Measurements from ENCODE around the gene ZBTB12. TPM values are rescaled to one million over a fixed set of nuclear protein-coding genes. Genes with fewer than 3 reads are reported as not detected.
"Not testable (repeated sequence)": the region's sequence is repeated elsewhere in the genome, so short reads cannot be mapped to it uniquely, and the experiment has no call there.

The ZBTB12 gene
- total RNA-seq, 1 experiment from 2014 or later: 9.3 TPM

GRCh38 chr6:31871046-31871659, 30.7 kb downstream of the ZBTB12 start:
- DNase-seq: no peak
- Histone ChIP-seq H3K36me3 (no peaks in the 10 kb centered on the region), H3K27me3 (no peaks in the 10 kb centered on the region), H3K9me3 (no peaks in the 10 kb centered on the region), H3K4me3 (no peak overlapping the region)

GRCh38 chr6:31870385-31870921, 31.4 kb downstream of the ZBTB12 start:
- no peak for DNase-seq
- Histone ChIP-seq H3K27me3 (no peaks in the 10 kb centered on the region), H3K9me3 (no peaks in the 10 kb centered on the region), H3K4me3 (no peak overlapping the region), H3K36me3 (no peaks in the 10 kb centered on the region)

- Histone ChIP-seq H3K27me3 (no peaks in the 10 kb centered on the region), H3K36me3 (no peaks in the 10 kb centered on the region), H3K4me3 (no peak overlapping the region), H3K9me3 (no peaks in the 10 kb centered on the region)
- no peak for DNase-seq
Observed at GRCh38 chr6:31869343-31869742, 32.5 kb downstream of the ZBTB12 start.

- DNase-seq, H3K9me3 ChIP-seq, H3K36me3 ChIP-seq, H3K27me3 ChIP-seq, H3K4me3 ChIP-seq: not testable (repeated sequence)
Observed at GRCh38 chr6:31868658-31868971, 33.3 kb downstream of the ZBTB12 start.

- H3K4me3 ChIP-seq: no peak overlapping the region
- H3K27me3 ChIP-seq: no peaks in the 10 kb centered on the region
- H3K36me3 ChIP-seq: no peaks in the 10 kb centered on the region
- no peaks in the 10 kb centered on the region for H3K9me3 ChIP-seq
- no peak for DNase-seq
Observed at GRCh38 chr6:31865205-31866118, 36.4 kb downstream of the ZBTB12 start.

DNA sequence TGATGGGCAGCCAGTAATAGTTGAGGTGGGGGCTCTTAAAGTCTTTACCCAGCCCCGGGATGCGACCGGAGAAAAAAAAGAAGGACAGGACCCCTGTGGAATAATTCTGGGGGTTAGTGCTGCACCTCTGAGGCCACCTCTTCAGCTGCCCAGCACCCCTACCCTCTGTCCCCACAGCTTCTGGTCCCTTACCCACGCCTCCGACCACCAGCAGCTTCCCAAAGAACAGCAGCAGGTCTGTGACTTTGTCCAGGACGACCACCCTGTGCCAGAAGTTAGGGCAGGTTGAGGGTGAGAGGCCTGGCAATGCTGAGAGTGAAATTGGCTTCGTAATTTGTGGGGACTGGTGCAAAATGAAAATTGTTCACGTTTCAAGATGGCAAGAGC, 37.1 kb downstream of the ZBTB12 start:
- Histone ChIP-seq H3K9me3 (no peaks in the 10 kb centered on the region), H3K36me3 (no peaks in the 10 kb centered on the region), H3K4me3 (no peak overlapping the region), H3K27me3 (no peaks in the 10 kb centered on the region)
- no peak for DNase-seq

GRCh38 chr6:31864123-31864562, 37.7 kb downstream of the ZBTB12 start:
- H3K27me3 ChIP-seq, H3K36me3 ChIP-seq, H3K9me3 ChIP-seq, DNase-seq: not testable (repeated sequence)
- H3K4me3 ChIP-seq: peak overlapping the region; percentile 71

DNA sequence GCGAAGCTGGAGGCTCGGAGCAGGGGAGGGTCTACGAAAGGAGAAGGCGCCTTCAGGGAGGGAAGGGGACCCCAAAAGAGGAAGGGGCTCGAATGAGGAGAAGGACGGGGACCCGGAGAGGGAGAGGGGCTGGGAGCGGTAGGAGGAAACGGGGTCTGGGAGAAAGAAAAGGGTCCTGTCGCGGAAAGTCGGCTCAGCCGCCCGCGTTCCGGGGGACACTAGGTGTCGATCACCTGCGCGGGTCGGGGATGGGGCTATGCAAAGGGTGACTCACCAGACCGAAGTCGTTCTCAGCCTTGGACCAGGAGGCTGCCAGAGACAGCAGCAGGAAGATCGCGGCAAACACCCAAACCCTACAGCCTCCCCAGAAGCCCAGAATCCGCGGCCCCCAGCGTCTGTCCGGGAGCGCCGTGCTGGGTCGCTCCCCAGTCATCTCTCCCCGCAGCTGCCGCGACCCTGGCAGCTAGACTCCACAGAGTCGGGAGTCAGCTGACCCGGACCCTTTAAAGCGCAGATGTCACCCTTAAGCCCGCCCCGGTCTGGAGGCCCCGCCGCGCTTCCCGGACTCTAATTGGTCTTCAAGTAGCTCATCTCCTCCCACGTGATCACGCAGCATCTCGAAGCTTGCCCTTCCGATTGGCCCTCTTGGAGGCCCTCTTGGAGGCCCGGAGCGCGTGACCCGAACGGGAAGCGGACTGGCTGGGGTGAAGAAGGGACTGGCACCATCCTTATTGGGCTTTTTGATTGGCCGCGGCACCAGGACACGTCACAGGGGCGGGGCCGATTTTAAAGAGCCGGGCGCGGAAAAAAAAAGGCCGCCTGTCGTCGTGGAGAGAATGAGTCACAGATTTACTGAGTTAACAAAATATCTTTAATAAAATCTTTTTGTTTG, 39.3 kb downstream of the ZBTB12 start, which contains the start of gene NEU1:
Gene NEU1 (minus strand): TSS at position 478 of the 892 bp plus-strand sequence. CDS start 45 bp downstream, at position 433.
- Histone ChIP-seq H3K9me3 (no peaks in the 10 kb centered on the region), H3K36me3 (no peaks in the 10 kb centered on the region), H3K4me3 (peak within 1 kb of the TSS; percentile 71), H3K27me3 (no peaks in the 10 kb centered on the region)
- peak; percentile 99 for DNase-seq

DNA sequence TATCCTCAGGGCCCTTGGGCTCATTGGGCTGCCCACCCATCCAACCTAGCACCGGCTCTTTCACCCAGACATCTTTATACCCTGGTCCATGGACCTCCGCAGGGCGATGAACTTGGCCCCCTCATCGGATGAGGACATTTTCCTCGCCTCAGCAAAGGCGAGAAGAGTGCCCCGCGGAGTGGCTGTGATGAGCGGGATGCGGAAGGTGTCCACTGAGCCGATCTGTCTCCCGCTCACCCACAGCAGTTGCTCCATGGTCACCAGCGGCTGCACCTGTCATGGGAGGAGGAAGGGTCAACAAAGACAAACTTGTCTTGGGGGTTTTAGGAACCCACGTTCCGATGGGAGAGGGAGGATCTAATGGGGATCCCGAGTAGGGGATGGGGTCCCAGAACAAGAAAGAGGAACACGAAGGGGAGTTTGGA, 40.0 kb downstream of the ZBTB12 start:
- no peaks in the 10 kb centered on the region for H3K9me3 ChIP-seq
- DNase-seq: no peak
- H3K27me3 ChIP-seq: no peaks in the 10 kb centered on the region
- no peaks in the 10 kb centered on the region for H3K36me3 ChIP-seq
- peak overlapping the region; percentile 71 for H3K4me3 ChIP-seq

GRCh38 chr6:31861150-31861549, 40.7 kb downstream of the ZBTB12 start:
- H3K27me3 ChIP-seq: no peaks in the 10 kb centered on the region
- no peaks in the 10 kb centered on the region for H3K9me3 ChIP-seq
- H3K36me3 ChIP-seq: no peaks in the 10 kb centered on the region
- H3K4me3 ChIP-seq: no peak overlapping the region
- no peak for DNase-seq

DNA sequence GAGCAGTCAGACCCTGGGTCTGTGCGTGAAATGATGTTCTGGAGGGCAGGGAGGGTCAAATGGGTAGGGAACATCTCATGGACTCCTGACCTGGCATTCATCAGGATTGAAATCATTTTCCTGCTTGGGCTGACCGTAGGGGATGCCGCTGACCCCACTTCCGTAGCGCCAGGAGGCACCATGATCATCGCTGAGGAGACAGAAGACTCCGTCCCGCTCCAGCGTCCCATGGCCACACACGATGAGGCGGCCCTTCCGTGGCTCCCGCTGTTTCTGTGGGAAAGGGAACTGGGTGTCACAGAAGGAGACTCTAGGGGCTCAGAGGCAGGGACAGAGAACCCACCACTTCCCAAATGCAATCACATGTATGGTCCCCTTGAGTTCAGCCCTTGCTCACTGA, 41.5 kb downstream of the ZBTB12 start:
- no peak for DNase-seq

GRCh38 chr6:31859923-31860322, 42.0 kb downstream of the ZBTB12 start:
- Histone ChIP-seq H3K36me3 (no peaks in the 10 kb centered on the region), H3K4me3 (no peak overlapping the region), H3K27me3 (no peaks in the 10 kb centered on the region), H3K9me3 (no peaks in the 10 kb centered on the region)
- DNase-seq: no peak

More for the DNA sequence above, 41.5 kb downstream of the ZBTB12 start:
- Histone ChIP-seq H3K9me3 (no peaks in the 10 kb centered on the region), H3K4me3 (no peak overlapping the region), H3K36me3 (no peaks in the 10 kb centered on the region), H3K27me3 (no peaks in the 10 kb centered on the region)

DNA sequence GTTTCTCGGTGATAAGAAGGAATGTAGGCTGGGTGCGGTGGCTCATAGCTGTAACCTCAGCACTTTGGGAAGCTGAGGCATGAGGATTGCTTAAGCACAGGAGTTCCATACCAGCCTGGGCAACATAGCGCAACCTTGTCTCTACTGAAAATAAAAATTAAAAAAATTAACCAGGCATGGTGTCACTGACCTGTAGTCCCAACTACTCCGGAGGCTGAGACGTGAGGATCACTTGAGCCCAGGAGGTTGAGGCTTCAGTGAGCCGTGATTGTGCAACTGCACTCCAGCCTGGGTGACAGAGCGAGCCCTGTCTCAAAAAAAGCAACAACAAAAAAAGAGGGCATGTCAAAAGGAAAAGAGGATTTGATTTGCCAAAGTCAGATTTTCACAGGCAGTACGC, 43.2 kb downstream of the ZBTB12 start:
- Histone ChIP-seq H3K4me3 (no peak overlapping the region), H3K27me3 (no peaks in the 10 kb centered on the region), H3K36me3 (no peaks in the 10 kb centered on the region), H3K9me3 (no peaks in the 10 kb centered on the region)
- no peak for DNase-seq

GRCh38 chr6:31857774-31858173, 44.1 kb downstream of the ZBTB12 start:
- not testable (repeated sequence) for DNase-seq, H3K27me3 ChIP-seq, H3K4me3 ChIP-seq, H3K9me3 ChIP-seq, H3K36me3 ChIP-seq

GRCh38 chr6:31851980-31852718, 49.7 kb downstream of the ZBTB12 start:
- H3K4me3 ChIP-seq, H3K36me3 ChIP-seq, H3K9me3 ChIP-seq, H3K27me3 ChIP-seq, DNase-seq: not testable (repeated sequence)

DNA sequence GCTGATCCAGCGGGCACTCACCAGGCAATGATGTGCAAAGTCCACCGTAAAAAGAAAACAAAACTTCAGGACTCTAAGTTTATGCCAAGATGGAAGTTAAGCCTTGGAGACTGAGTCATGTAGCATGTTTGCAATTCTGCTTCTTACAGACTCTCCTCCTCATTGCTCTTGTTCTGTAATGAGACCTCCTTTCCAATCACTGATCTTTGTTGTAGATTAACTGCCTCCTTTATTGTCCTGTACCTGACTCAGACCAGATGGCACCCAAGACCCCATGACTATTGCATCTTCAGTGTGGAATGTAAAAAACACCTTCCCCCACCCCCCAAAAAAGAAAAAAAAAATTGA, 50.4 kb downstream of the ZBTB12 start:
- H3K9me3 ChIP-seq: no peaks in the 10 kb centered on the region
- H3K4me3 ChIP-seq: no peak overlapping the region
- no peaks in the 10 kb centered on the region for H3K27me3 ChIP-seq
- no peak for DNase-seq
- no peaks in the 10 kb centered on the region for H3K36me3 ChIP-seq
